Gastroesophageal sphincter (tissue), 3 donors: ENCODE results near the gene DSE.

ENCODE experiments used
- EP300 ChIP-seq: sonication (generic); formaldehyde crosslinking; IDR thresholded peaks from one replicate; pipeline ENCODE4 v1.6.1; 2017; ENCODE audit warnings: antibody characterized with exemption, mild to moderate bottlenecking
- POLR2A ChIP-seq, 2 donors: fragments of 450-650 bp; IDR thresholded peaks; one replicate each; pipeline ENCODE4 v1.6.1; 2017; ENCODE audit warnings: antibody characterized with exemption in 2 of 2, mild to moderate bottlenecking in 2 of 2, moderate library complexity in 1 of 2
- TF ChIP-seq, protein P1 (sequence below), 4 experiments: fragments of 200-600 bp in 2 of 4; fragments of 450-650 bp in 2 of 4; sonication (generic) in 1 of 4; IDR thresholded peaks; one replicate each; pipeline ENCODE4 v1.5.1; 2017 to 2019; ENCODE audit warnings: antibody characterized with exemption in 4 of 4, mild to moderate bottlenecking in 2 of 4, moderate library complexity in 2 of 4

DNA sequence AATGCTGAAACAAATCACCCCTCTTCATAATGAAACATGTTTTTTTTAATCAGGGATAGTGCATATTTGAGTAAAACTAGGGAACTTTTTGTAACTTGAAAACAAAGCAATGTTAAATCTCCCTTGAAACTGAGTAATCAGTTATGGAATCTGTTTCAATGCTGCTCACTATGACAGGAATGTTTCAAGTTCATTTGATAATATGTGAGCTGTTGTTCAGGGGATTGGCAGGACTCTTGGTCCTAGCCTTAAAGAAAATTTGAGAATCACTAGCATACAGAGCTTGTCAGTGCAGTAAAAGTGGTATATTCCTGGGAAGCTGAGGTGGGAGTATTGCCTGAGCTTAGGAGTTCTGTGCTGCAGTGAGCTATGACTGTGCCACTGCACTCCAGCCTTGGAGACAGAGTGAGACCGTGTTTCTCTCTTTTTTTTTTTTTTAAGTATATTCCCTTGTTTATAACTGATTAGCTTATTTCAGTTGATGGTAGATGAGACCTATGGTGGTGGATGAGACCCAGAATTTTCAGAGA, 68.8 kb downstream of the DSE start:
- TF ChIP-seq, protein P1, sequence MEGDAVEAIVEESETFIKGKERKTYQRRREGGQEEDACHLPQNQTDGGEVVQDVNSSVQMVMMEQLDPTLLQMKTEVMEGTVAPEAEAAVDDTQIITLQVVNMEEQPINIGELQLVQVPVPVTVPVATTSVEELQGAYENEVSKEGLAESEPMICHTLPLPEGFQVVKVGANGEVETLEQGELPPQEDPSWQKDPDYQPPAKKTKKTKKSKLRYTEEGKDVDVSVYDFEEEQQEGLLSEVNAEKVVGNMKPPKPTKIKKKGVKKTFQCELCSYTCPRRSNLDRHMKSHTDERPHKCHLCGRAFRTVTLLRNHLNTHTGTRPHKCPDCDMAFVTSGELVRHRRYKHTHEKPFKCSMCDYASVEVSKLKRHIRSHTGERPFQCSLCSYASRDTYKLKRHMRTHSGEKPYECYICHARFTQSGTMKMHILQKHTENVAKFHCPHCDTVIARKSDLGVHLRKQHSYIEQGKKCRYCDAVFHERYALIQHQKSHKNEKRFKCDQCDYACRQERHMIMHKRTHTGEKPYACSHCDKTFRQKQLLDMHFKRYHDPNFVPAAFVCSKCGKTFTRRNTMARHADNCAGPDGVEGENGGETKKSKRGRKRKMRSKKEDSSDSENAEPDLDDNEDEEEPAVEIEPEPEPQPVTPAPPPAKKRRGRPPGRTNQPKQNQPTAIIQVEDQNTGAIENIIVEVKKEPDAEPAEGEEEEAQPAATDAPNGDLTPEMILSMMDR (IDR thresholded peaks at IDR 0.05) = no peak
- TF ChIP-seq POLR2A (IDR thresholded peaks at IDR 0.05) = no peak
- TF ChIP-seq EP300 = no peak
